Measurements from ENCODE around the gene AXIN2.

Gene AXIN2

GRCh38 chr17:65576939-65577338 lies 15.5 kb upstream of the AXIN2 start:
- no peak for DNase-seq

GRCh38 chr17:65573282-65573602 lies 11.8 kb upstream of the AXIN2 start:
- no peak for DNase-seq

- DNase-seq, result no peak
These were observed 11.3 kb upstream of the AXIN2 start for GRCh38 chr17:65572581-65573281.

- DNase-seq, result no peak
These were observed 10.7 kb upstream of the AXIN2 start for GRCh38 chr17:65572186-65572580.

GRCh38 chr17:65568918-65569317 lies 7.5 kb upstream of the AXIN2 start:
- DNase-seq, result no peak

- DNase-seq, result no peak
These were observed 6.1 kb upstream of the AXIN2 start for GRCh38 chr17:65567566-65567965.

- DNase-seq, result no peak
These were observed 4.1 kb upstream of the AXIN2 start for GRCh38 chr17:65565559-65565958.

GRCh38 chr17:65564793-65565192 lies 3.3 kb upstream of the AXIN2 start:
- DNase-seq, result peak; percentile 78

GRCh38 chr17:65562206-65562531 lies 721 bp upstream of the AXIN2 start:
- DNase-seq, result no peak

- peak; percentile 93 for DNase-seq
These were observed 608 bp downstream of the AXIN2 start for GRCh38 chr17:65560628-65561451.

GRCh38 chr17:65559804-65560627 lies 1.4 kb downstream of the AXIN2 start:
- DNase-seq, result peak; percentile 82

GRCh38 chr17:65559461-65559803 lies 2.0 kb downstream of the AXIN2 start:
- DNase-seq, result no peak

GRCh38 chr17:65558683-65559460 lies 2.6 kb downstream of the AXIN2 start:
- DNase-seq, result peak; percentile 47

GRCh38 chr17:65558311-65558682 lies 3.2 kb downstream of the AXIN2 start:
- DNase-seq, result no peak

- no peak for DNase-seq
These were observed 3.8 kb downstream of the AXIN2 start for GRCh38 chr17:65557349-65558310.

- DNase-seq, result no peak
These were observed 4.5 kb downstream of the AXIN2 start for GRCh38 chr17:65556910-65557348.

- peak; percentile 80 for DNase-seq
These were observed 5.2 kb downstream of the AXIN2 start for GRCh38 chr17:65556014-65556909.

- DNase-seq, result peak; percentile 60
These were observed 6.8 kb downstream of the AXIN2 start for GRCh38 chr17:65554553-65555223.

GRCh38 chr17:65553646-65554552 lies 7.5 kb downstream of the AXIN2 start:
- no peak for DNase-seq
